Measurements from ENCODE around the gene APOF. TPM values are rescaled to one million over a fixed set of nuclear protein-coding genes. Genes with fewer than 3 reads are reported as not detected.

APOF gene
- total and polyA plus RNA-seq, 2 donors (not counting 1 experiment from before 2014, with no cell fraction given) = not detected

- Histone ChIP-seq H3K4me3 (replicated peaks in 1 of 4; ENCODE audit: control extremely low read depth in 1 of 4, insufficient read depth in 1 of 4, low read depth in 3 of 4, low read length in 4 of 4) (no peak overlapping the region), H3K9ac (ENCODE audit: insufficient read depth, low read length) (no peak overlapping the region), H3K27me3 (ENCODE audit: control insufficient read depth, insufficient read depth, low read length) (no peaks in the 10 kb centered on the region), H2AFZ (ENCODE audit: low read length) (no peak overlapping the region), H4K20me1 (ENCODE audit: control insufficient read depth, extremely low read depth, insufficient read depth, low read length) (no peaks in the 10 kb centered on the region), H3K9me3 (ENCODE audit: control insufficient read depth, insufficient read depth, low read depth, low read length) (no peaks in the 10 kb centered on the region), H3K79me2 (ENCODE audit: control insufficient read depth, insufficient read depth, low read length) (no peaks in the 10 kb centered on the region), H3K36me3 (ENCODE audit: control insufficient read depth, insufficient read depth, low read length) (no peaks in the 10 kb centered on the region), H3K4me1 (ENCODE audit: control insufficient read depth, extremely low read depth, insufficient read depth, low read length) (no peaks in the 10 kb centered on the region), H3K27ac (ENCODE audit: insufficient read depth, low read length) (no peak overlapping the region), H3K4me2 (ENCODE audit: extremely low read depth, insufficient read depth, low read length) (no peak overlapping the region)
- no peak for DNase-seq (ENCODE audit: low read depth in 2 of 2)
- TF ChIP-seq, protein P1, sequence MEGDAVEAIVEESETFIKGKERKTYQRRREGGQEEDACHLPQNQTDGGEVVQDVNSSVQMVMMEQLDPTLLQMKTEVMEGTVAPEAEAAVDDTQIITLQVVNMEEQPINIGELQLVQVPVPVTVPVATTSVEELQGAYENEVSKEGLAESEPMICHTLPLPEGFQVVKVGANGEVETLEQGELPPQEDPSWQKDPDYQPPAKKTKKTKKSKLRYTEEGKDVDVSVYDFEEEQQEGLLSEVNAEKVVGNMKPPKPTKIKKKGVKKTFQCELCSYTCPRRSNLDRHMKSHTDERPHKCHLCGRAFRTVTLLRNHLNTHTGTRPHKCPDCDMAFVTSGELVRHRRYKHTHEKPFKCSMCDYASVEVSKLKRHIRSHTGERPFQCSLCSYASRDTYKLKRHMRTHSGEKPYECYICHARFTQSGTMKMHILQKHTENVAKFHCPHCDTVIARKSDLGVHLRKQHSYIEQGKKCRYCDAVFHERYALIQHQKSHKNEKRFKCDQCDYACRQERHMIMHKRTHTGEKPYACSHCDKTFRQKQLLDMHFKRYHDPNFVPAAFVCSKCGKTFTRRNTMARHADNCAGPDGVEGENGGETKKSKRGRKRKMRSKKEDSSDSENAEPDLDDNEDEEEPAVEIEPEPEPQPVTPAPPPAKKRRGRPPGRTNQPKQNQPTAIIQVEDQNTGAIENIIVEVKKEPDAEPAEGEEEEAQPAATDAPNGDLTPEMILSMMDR (conservative IDR thresholded peaks at IDR 0.05 in 1 of 2, IDR thresholded peaks at IDR 0.05 in 1 of 2; ENCODE audit: low read depth in 1 of 2, low read length in 2 of 2) = no peak
- TF ChIP-seq EZH2 (IDR thresholded peaks at IDR 0.05; ENCODE audit: low read length, missing control alignments) = no peak
Measured at GRCh38 chr12:56366948-56367347, 4.3 kb upstream of the APOF start.

GRCh38 chr12:56361487-56362129 is 1.0 kb downstream of the APOF start:
- H3K36me3 ChIP-seq (ENCODE audit: control insufficient read depth, insufficient read depth, low read length) = no peaks in the 10 kb centered on the region
- H3K4me2 ChIP-seq (ENCODE audit: extremely low read depth, insufficient read depth, low read length) = no peak overlapping the region
- H3K9ac ChIP-seq (ENCODE audit: insufficient read depth, low read length) = no peak overlapping the region
- no peak overlapping the region for H3K27ac ChIP-seq (ENCODE audit: insufficient read depth, low read length)
- no peaks in the 10 kb centered on the region for H3K9me3 ChIP-seq (ENCODE audit: control insufficient read depth, insufficient read depth, low read depth, low read length)
- no peak for DNase-seq (ENCODE audit: low read depth in 2 of 2)
- H2AFZ ChIP-seq (ENCODE audit: low read length) = no peak overlapping the region
- no peaks in the 10 kb centered on the region for H3K27me3 ChIP-seq (ENCODE audit: control insufficient read depth, insufficient read depth, low read length)
- peaks cover 28% of the 10 kb centered on the region for H3K79me2 ChIP-seq (ENCODE audit: control insufficient read depth, insufficient read depth, low read length)
- H3K4me3 ChIP-seq (replicated peaks in 1 of 4; ENCODE audit: control extremely low read depth in 1 of 4, insufficient read depth in 1 of 4, low read depth in 3 of 4, low read length in 4 of 4) = no peak overlapping the region
- H4K20me1 ChIP-seq (ENCODE audit: control insufficient read depth, extremely low read depth, insufficient read depth, low read length) = no peaks in the 10 kb centered on the region
- TF ChIP-seq, protein P1 (conservative IDR thresholded peaks at IDR 0.05 in 1 of 2, IDR thresholded peaks at IDR 0.05 in 1 of 2; ENCODE audit: low read depth in 1 of 2, low read length in 2 of 2) = no peak
- peaks cover 9% of the 10 kb centered on the region for H3K4me1 ChIP-seq (ENCODE audit: control insufficient read depth, extremely low read depth, insufficient read depth, low read length)

DNA sequence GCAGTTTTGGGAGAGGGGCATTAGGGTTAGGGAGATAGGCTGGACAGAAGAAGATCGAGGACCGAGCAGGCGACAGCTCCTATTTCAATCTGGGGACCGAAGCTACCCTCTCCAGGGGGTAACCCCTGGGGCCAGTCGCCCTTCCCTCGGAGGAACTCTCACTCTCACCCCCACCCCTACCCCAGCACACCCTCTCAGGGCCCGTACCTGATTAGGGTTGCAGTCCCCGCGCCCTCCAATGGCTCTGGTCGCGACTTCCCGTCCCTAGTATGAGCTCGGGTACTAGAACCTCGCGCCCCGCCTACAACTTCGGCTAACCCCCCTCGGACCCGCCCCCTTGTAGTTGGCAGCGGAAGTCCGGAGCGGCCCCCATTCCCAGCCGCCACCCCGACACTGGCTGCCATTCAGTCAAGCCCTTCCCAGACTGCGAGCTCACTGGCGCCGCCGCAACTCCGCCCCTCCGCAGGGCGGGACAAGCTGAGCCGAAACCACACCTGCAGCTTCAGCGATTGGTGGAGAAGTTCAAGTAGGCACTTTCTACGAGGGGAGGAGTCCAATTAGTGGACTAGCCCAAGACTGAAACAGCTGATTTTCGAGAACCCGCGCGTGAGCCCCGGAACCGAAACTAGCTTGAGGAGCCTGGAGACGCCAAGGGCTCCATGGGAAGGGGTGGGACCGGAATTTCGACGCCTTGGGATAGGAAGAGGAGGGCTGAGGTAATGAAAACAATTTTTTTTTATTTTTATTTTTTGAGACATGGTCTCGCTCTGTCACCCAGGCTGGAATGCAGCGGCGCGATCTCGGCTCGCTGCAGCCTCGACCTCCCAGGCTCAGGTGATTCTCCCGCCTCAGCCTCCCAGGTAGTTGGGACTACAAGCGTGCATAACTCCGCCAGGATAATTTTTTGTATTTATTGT is 2.5 kb downstream of the APOF start, which contains the start of gene STAT2:
TSS of gene STAT2 (minus strand) at position 257 of the 917 bp plus-strand sequence. CDS start 3,536 bp downstream, outside the sequence.
- peak within 1 kb of the TSS; percentile 99 to 100 (median 100) for H3K4me3 ChIP-seq (replicated peaks in 1 of 4; ENCODE audit: control extremely low read depth in 1 of 4, insufficient read depth in 1 of 4, low read depth in 3 of 4, low read length in 4 of 4)
- H3K36me3 ChIP-seq (ENCODE audit: control insufficient read depth, insufficient read depth, low read length) = peaks cover 11% of the 10 kb centered on the region
- peak within 1 kb of the TSS; percentile 96 for H3K4me2 ChIP-seq (ENCODE audit: extremely low read depth, insufficient read depth, low read length)
- H3K27ac ChIP-seq (ENCODE audit: insufficient read depth, low read length) = peak within 1 kb of the TSS; percentile 96
- no peaks in the 10 kb centered on the region for H4K20me1 ChIP-seq (ENCODE audit: control insufficient read depth, extremely low read depth, insufficient read depth, low read length)
- peak within 1 kb of the TSS; percentile 84 for H2AFZ ChIP-seq (ENCODE audit: low read length)
- H3K9ac ChIP-seq (ENCODE audit: insufficient read depth, low read length) = peak within 1 kb of the TSS; percentile 90
- peaks cover 9% of the 10 kb centered on the region for H3K4me1 ChIP-seq (ENCODE audit: control insufficient read depth, extremely low read depth, insufficient read depth, low read length)
- peaks cover 33% of the 10 kb centered on the region for H3K79me2 ChIP-seq (ENCODE audit: control insufficient read depth, insufficient read depth, low read length)
- H3K9me3 ChIP-seq (ENCODE audit: control insufficient read depth, insufficient read depth, low read depth, low read length) = no peaks in the 10 kb centered on the region
- no peaks in the 10 kb centered on the region for H3K27me3 ChIP-seq (ENCODE audit: control insufficient read depth, insufficient read depth, low read length)
- DNase-seq (ENCODE audit: low read depth in 2 of 2) = peak; percentile 100
- no peak for TF ChIP-seq EZH2 (IDR thresholded peaks at IDR 0.05; ENCODE audit: low read length, missing control alignments)
- TF ChIP-seq, protein P1 (conservative IDR thresholded peaks at IDR 0.05 in 1 of 2, IDR thresholded peaks at IDR 0.05 in 1 of 2; ENCODE audit: low read depth in 1 of 2, low read length in 2 of 2) = no peak

All from fibroblast of lung (primary cell).